A549 (cell line): Measurements from ENCODE around the gene PLEKHA5.

Experiments
- CTCF ChIP-seq: fragments of >200 bp; sonication (Bioruptor Twin); formaldehyde crosslinking; IDR thresholded peaks from 3 replicates; pipeline ENCODE4 v1.5.1; 2016
- EP300 ChIP-seq, 2 experiments: fragments of >200 bp; sonication (Bioruptor Twin); formaldehyde crosslinking; IDR thresholded peaks; 2 replicates in 1 of 2; 3 replicates in 1 of 2; pipeline ENCODE4 v1.6.1; 2016 to 2017
- FOSL2 ChIP-seq, 2 experiments: fragments of 450-650 bp in 1 of 2; fragments of >200 bp in 1 of 2; sonication (Bioruptor Twin) in 1 of 2; formaldehyde crosslinking; IDR thresholded peaks; 2 replicates each; pipeline versions ENCODE4 v1.5.0 to v1.6.1; 2016 to 2020; ENCODE audit warnings: mild to moderate bottlenecking in 1 of 2, moderate library complexity in 1 of 2
- HDAC2 ChIP-seq: fragments of 200-600 bp; sonication (generic); IDR thresholded peaks from 2 replicates; pipeline ENCODE4 v1.6.1; 2016
- MAFK ChIP-seq: fragments of 450-650 bp; IDR thresholded peaks from 2 replicates; pipeline ENCODE4 v1.6.1; 2014; ENCODE audit not compliant: partially characterized antibody
- MAX ChIP-seq: IDR thresholded peaks from 2 replicates; pipeline ENCODE4 v1.6.1; 2012
- MAZ ChIP-seq: fragments of 150-350 bp; IDR thresholded peaks from 2 replicates; pipeline ENCODE4 v1.6.1; 2014; ENCODE audit warnings: antibody characterized with exemption, low read depth, low read length, borderline replicate concordance
- PHF8 ChIP-seq: fragments of 200-600 bp; sonication (generic); IDR thresholded peaks from 2 replicates; pipeline ENCODE4 v1.6.1; 2016; ENCODE audit warnings: low read depth, mild to moderate bottlenecking, antibody characterized with exemption, moderate library complexity, borderline replicate concordance
- POLR2A ChIP-seq: IDR thresholded peaks from 2 replicates; pipeline ENCODE4 v1.6.1; 2012; ENCODE audit warnings: mild to moderate bottlenecking, low read length
- RAD21 ChIP-seq, 2 experiments: fragments of >200 bp in 1 of 2; sonication (Bioruptor Twin) in 1 of 2; formaldehyde crosslinking in 1 of 2; IDR thresholded peaks in 1 of 2; conservative IDR thresholded peaks in 1 of 2; 2 replicates in 1 of 2; 3 replicates in 1 of 2; pipeline ENCODE4 v1.6.1; 2012 to 2018; ENCODE audit warnings: inconsistent platforms in 1 of 2
- RNF2 ChIP-seq: fragments of 200-600 bp; sonication (generic); IDR thresholded peaks from 2 replicates; pipeline ENCODE4 v1.6.1; 2016; ENCODE audit warnings: low read depth, mild to moderate bottlenecking, antibody characterized with exemption, moderate library complexity, borderline replicate concordance
- SMC3 ChIP-seq: fragments of >200 bp; sonication (Bioruptor Twin); formaldehyde crosslinking; IDR thresholded peaks from 3 replicates; pipeline ENCODE4 v1.6.1; 2018; ENCODE audit warnings: inconsistent platforms
- SREBF2 ChIP-seq: fragments of 450-650 bp; IDR thresholded peaks from 2 replicates; pipeline ENCODE4 v1.6.1; 2014; ENCODE audit warnings: mild to moderate bottlenecking, moderate library complexity
- USF2 ChIP-seq: fragments of 450-650 bp; IDR thresholded peaks from 2 replicates; pipeline ENCODE4 v1.6.1; 2014; ENCODE audit warnings: antibody characterized with exemption

DNA sequence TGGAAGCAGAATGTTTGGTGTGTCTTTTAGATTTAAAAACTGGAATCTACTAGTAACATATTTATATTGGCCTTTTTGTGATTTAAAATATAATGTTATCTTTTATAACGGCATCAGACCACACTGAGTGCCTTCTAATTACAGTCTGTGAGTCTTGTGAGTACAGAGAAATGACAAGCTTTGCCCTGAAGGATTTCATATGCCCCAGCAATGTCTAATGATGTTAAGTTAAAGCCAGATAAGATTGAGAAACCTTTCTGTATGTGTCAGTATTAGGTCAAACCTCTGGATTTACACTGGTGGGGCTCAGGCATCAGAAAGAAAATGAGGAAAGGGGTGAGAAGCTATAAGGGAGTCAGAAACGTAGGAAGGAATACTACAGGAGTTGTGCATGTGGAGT lies 25.2 kb downstream of the PLEKHA5 start:
- no peak for TF ChIP-seq MAX
- TF ChIP-seq FOSL2 (IDR thresholded peaks at IDR 0.05): no peak
- no peak for TF ChIP-seq FOSL2 (CRISPR knock-in tag; IDR thresholded peaks at IDR 0.05)
- TF ChIP-seq CTCF: no peak
- no peak for TF ChIP-seq RAD21 (conservative IDR thresholded peaks at IDR 0.05 in 1 of 2, IDR thresholded peaks at IDR 0.05 in 1 of 2)
- no peak for TF ChIP-seq PHF8
- no peak for TF ChIP-seq HDAC2
- TF ChIP-seq RNF2: no peak
- TF ChIP-seq SMC3: no peak
- TF ChIP-seq SREBF2: no peak
- no peak for TF ChIP-seq EP300 (IDR thresholded peaks at IDR 0.05)
- no peak for TF ChIP-seq MAFK
- no peak for TF ChIP-seq POLR2A
- no peak for TF ChIP-seq USF2
- no peak for TF ChIP-seq MAZ
